ENCODE results near the gene ARF3. TPM values are rescaled to one million over a fixed set of nuclear protein-coding genes. Genes with fewer than 3 reads are reported as not detected.

The ARF3 gene
- total RNA-seq, 1 donor from 2014 or later: 62.8 TPM

GRCh38 chr12:48980953-48981756 is 23.9 kb upstream of the ARF3 start:
- no peak for DNase-seq (ENCODE audit: low read depth)
- TF ChIP-seq, protein P1, sequence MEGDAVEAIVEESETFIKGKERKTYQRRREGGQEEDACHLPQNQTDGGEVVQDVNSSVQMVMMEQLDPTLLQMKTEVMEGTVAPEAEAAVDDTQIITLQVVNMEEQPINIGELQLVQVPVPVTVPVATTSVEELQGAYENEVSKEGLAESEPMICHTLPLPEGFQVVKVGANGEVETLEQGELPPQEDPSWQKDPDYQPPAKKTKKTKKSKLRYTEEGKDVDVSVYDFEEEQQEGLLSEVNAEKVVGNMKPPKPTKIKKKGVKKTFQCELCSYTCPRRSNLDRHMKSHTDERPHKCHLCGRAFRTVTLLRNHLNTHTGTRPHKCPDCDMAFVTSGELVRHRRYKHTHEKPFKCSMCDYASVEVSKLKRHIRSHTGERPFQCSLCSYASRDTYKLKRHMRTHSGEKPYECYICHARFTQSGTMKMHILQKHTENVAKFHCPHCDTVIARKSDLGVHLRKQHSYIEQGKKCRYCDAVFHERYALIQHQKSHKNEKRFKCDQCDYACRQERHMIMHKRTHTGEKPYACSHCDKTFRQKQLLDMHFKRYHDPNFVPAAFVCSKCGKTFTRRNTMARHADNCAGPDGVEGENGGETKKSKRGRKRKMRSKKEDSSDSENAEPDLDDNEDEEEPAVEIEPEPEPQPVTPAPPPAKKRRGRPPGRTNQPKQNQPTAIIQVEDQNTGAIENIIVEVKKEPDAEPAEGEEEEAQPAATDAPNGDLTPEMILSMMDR (conservative IDR thresholded peaks at IDR 0.05; ENCODE audit: low read depth, low read length): no peak

DNA sequence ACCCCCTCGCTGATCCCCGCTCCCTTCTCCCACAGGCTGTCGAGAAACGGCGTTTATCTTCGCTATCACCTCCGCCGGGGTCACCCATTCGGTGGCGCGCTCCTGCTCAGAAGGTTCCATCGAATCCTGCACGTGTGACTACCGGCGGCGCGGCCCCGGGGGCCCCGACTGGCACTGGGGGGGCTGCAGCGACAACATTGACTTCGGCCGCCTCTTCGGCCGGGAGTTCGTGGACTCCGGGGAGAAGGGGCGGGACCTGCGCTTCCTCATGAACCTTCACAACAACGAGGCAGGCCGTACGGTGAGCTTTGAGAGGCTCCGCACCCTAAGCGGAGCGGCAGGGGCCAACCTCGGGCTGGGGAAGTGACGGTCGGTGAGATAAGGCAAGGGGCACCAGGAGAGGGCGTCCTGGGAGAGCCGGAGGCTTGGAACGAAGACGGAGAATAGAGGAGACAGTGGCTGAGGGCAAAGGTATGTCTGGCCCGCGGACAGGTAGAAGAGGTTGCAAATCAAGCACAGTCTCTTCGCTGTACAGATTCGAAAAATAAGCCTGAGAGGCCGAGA is 23.2 kb upstream of the ARF3 start:
- TF ChIP-seq, protein P1 (conservative IDR thresholded peaks at IDR 0.05; ENCODE audit: low read depth, low read length): peak; percentile 23
- no peak overlapping the region for H3K4me3 ChIP-seq (ENCODE audit: low read depth, low read length)
- DNase-seq (ENCODE audit: low read depth): no peak

More at GRCh38 chr12:48980953-48981756, 23.9 kb upstream of the ARF3 start:
- no peak overlapping the region for H3K4me3 ChIP-seq (ENCODE audit: low read depth, low read length)

DNA sequence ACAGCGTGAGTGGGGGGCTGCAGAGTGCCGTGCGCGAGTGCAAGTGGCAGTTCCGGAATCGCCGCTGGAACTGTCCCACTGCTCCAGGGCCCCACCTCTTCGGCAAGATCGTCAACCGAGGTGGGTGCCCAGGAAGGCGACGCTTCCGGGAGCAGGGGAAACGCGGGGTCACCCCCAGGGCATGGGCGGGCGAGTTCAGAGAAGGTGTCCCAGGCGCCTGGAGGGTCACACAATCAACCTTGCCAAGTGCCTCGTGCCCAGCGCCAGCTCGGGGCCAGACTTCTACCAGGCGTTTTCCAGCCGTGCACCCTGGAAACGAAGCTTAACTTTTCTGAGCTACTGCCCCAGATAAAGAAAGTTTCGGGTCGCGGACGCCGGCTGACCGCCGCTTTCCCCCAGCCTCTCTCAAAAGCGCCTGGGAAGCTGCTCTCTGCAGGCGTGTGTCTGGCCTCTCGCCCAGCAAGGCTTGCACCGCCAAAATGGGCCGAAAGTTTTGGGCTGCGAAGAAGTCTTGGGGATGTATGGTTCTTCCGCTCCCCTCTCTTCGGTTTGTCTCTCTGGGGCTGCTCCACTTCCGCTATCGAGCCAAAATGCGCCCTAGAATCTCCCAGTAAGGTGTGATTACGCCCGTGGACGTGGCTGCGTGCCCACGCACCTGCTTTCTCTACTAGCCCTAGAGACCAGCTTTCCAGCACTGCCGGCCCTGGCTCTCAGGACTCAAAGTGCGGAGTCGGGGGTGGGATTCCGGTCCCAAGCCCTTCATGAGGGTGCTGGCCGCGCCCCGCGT is 22.5 kb upstream of the ARF3 start:
- no peak overlapping the region for H3K4me3 ChIP-seq (ENCODE audit: low read depth, low read length)
- no peak for DNase-seq (ENCODE audit: low read depth)
- TF ChIP-seq, protein P1 (conservative IDR thresholded peaks at IDR 0.05; ENCODE audit: low read depth, low read length): no peak

GRCh38 chr12:48978741-48979601 is 21.7 kb upstream of the ARF3 start:
- TF ChIP-seq, protein P1 (conservative IDR thresholded peaks at IDR 0.05; ENCODE audit: low read depth, low read length): no peak

GRCh38 chr12:48978291-48978740 is 21.0 kb upstream of the ARF3 start, which contains the start of gene WNT1:
WNT1 (plus strand) TSS chr12:48978322; CDS start chr12:48978651, 329 bp downstream.
- no peak within 1 kb of the TSS for H3K4me3 ChIP-seq (ENCODE audit: low read depth, low read length)
- no peak for DNase-seq (ENCODE audit: low read depth)
- TF ChIP-seq, protein P1 (conservative IDR thresholded peaks at IDR 0.05; ENCODE audit: low read depth, low read length): no peak

More at GRCh38 chr12:48978741-48979601, 21.7 kb upstream of the ARF3 start:
- no peak overlapping the region for H3K4me3 ChIP-seq (ENCODE audit: low read depth, low read length)
- DNase-seq (ENCODE audit: low read depth): no peak

All from epithelial cell of proximal tubule (primary cell).